HG03025 (cell line): Measurements from ENCODE around the gene ZNF532.

Source experiments
- ATAC-seq: cut with Tn5 transposase; IDR thresholded peaks from one replicate; pipeline ENCODE4 v1.9.1; 2021; ENCODE audit warnings: mild to moderate bottlenecking, moderate library complexity; ENCODE audit not compliant: unreplicated experiment, low FRiP score

The ZNF532 gene

DNA sequence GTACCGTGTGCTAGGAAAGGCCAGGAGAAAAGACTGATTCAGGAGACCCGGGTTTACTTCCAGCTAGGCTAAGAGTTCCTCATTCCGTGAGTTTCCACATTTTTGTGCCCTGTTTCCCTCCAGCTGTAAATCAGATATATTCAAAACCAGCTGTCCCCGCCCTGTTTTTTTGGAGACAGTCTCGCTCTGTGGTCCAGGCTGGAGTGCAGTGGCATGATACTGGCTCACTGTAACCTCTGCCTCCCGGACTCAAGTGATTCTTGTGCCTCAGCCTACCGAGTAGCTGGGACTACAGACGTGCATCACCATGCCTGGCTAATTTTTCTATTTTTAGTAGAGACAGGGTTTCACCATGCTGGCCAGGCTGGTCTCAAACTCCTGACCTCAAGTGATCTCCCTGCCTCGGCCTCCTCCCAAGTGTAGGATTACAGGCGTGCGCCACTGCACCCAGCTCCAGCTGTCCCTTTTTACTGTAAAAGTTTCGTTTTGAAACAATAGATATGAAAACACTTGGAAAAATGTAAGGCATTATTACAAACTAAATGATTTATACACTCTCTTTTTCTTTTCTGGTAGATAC is 162.2 kb downstream of the ZNF532 start:
- ATAC-seq = no peak

DNA sequence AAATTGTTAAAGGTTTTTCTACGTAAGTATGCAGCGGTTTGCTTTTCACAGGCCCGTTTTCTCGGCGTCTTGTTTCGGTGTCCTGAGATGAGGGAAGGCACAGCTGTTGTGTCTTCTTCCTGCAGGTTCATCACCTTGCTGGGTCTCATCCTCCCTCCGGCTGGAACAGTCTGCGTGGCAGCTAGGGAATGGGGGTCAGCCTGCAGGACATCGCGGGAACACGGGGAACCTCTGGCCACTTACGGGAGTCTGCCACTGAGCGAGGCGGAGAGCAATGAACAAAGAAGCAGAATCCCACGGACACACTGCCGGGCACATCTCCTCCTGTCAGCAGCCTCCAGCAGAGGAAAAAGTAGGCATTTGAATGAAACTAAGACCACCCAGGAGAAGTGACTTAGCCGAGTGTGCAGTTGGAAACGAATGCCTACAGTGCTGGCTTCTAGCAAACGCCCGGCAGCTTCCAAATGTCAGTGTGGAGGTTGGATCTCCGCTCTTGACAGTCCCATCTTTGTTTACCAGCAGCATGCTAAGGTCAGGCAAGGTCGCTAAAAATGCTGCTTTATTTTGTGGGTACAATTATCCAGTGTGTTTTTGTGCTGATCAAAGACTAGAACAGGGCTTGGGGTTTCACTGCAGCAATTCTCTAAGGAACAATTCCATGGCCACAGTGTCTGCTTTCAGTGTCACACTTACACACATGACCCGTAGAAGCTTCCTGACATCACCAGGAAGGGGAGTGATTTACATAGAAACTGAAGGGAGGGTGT is 165.2 kb downstream of the ZNF532 start:
- ATAC-seq = no peak

DNA sequence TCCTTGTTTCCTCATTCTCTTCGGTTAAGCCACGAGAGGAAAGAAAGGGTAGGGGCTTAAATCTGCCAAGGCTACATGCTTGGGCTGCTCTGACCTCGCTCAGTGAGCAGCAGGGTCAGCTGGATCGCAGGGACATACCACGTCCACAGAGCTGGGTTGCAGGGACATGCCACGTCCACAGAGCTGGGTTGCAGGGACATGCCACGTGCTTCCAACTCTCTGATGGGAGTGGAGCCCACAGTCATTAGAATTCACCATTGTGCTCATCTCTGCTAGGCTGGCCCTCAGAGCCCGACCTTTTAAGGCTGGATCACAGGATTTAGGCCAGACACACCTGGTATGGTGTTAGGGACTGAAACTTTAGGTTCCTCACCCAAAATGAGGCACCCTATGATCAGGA is 167.6 kb downstream of the ZNF532 start:
- no peak for ATAC-seq

DNA sequence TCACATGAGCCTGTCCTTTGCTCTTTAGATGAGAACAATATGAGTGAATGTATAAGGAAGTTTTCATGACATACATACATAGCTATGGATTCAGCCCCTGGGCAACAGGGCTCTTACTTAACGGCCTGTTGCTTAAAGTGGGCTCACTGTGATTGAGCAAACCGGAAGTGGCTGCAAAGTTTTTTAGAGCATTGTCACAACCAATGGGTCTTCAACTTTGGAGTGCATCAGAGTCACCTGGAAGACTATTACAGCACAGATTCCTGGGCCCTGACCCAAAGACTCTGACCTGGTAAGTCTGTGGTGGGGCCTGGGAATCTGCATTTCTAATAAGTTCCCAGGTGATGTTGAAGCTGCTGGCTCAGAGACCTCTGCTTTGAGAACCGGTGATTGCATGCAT is 168.7 kb downstream of the ZNF532 start:
- ATAC-seq = no peak

DNA sequence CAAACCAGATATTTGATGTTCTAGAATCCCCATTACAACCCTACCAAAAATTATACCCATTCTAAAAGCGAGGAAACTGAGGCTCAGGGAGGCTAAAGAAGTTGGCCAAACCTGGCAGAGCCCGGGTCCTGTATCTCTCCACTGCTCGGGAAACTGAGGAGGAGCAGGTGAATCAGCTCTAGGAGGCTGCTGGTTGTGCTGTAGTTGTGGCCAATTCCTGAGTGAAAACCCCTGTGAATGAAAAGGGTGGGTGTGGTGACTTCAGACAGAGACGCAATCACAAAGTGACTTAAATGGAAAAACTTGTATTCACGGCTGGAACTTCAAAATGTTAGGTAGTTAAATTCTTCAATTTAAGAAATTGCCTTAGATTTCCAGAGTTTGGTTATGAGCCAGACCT is 169.3 kb downstream of the ZNF532 start:
- ATAC-seq = no peak

DNA sequence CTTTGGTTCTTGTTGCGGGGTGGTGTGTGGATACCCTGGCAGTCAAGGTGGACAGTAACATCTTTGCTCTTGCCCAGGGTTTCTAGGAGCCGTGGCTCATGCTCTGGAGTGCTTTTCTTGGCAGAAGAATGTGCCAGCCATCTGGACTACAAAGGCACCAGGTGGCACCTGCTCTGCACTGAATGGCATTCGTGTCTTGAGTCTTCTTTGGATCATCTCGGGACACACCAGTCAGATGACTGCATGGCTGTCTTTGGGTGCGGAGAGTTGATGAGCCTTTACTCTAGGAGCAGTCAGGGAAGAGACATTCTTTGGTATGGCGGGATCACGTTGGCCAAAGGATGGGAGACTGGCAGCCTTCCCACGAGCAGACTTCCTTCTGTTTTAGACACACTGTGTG is 170.9 kb downstream of the ZNF532 start:
- no peak for ATAC-seq
